GM12891 (cell line): ENCODE measurements around the gene SELENOK.

Experiments used
- PAX5 ChIP-seq: IDR thresholded peaks from 2 replicates; pipeline ENCODE4 v1.6.1; 2011; ENCODE audit warnings: low read length, moderate library complexity, mild to moderate bottlenecking; ENCODE audit not compliant: insufficient read depth, severe bottlenecking
- POLR2A ChIP-seq: IDR thresholded peaks from 2 replicates; pipeline ENCODE4 v1.6.1; 2011; ENCODE audit warnings: low read depth, low read length, control low read depth
- POLR2AphosphoS5 ChIP-seq: IDR thresholded peaks from 2 replicates; pipeline ENCODE4 v1.6.1; 2011; ENCODE audit warnings: low read depth, low read length, control low read depth
- SPI1 ChIP-seq: IDR thresholded peaks from 2 replicates; pipeline ENCODE4 v1.6.1; 2011; ENCODE audit warnings: low read depth, low read length, control low read depth
- TAF1 ChIP-seq: IDR thresholded peaks from 2 replicates; pipeline ENCODE4 v1.6.1; 2011; ENCODE audit warnings: low read depth, low read length, control low read depth

DNA sequence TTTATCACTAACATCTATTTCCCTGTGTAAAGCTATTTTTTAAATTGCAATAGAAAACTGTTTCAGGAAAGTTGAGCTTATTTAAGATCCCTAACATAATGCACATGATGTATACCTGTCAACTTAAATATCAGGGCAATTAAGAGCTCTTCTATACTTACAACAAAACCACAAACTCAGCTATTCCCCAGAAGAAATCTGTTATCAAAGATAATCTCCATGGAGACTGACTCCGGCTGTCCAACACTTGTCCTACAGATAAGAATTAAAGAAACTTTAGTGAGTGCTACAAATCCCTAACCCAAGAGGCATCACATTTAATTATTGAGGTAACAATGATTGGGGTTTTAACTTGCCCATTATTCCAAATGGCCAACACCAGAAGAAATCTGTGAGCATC lies 3.4 kb downstream of the SELENOK start:
- TF ChIP-seq POLR2A (no peak), POLR2AphosphoS5 (no peak), TAF1 (no peak), SPI1 (no peak), PAX5 (no peak)
